Activated CD4-positive, alpha-beta T cell treated with anti-CD3 and anti-CD28 coated beads, Interleukin-2, amount 50 U/mL, for 48 hours (primary cell): Measurements from ENCODE around the gene FADS6.
A peak's percentile ranks its signal among the peaks of the same experiment; 100 is the strongest.
"Not testable (repeated sequence)": the region's sequence is repeated elsewhere in the genome, so short reads cannot be mapped to it uniquely, and the experiment has no call there.

Source experiments
- DNase-seq, 2 experiments: peaks; one replicate each; pipeline ENCODE4 v3.0.0-alpha.2; 2020

Gene FADS6

DNA sequence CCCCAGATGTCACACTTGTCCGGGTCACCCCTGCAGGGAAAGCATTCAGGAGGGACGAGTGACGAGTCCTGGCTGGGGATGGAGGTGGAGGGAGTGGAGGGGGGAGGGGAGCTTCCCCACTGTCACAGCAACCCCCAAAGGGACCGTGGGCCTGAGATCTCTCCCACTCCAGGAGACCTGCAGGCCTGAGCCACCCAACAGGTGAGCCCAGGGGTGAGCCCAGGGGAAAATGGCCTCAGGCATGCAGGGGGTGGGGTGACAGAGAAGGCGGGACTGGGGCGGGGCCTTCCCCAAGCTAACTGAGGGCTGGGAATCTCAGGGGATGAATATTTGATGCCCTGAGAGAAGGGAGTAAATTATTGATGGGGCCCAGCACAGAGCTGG lies 27.2 kb upstream of the FADS6 start:
- DNase-seq, result no peak

DNA sequence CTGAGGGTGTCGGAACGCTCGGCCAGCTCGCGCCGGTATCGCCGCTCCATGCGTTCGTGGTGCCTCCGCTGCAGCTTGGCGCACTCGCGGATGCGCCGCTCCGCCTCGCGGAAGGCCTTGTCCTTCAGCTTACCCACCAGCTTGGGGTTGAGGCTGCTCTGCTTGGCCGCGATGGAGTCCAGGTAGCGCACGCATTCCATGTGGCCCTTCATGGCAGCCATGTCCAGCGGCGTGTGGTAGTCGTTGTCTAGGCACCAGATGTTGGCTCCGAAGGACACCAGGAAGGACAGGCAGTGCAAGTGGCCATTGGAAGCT lies 26.8 kb upstream of the FADS6 start:
- DNase-seq, result no peak

DNA sequence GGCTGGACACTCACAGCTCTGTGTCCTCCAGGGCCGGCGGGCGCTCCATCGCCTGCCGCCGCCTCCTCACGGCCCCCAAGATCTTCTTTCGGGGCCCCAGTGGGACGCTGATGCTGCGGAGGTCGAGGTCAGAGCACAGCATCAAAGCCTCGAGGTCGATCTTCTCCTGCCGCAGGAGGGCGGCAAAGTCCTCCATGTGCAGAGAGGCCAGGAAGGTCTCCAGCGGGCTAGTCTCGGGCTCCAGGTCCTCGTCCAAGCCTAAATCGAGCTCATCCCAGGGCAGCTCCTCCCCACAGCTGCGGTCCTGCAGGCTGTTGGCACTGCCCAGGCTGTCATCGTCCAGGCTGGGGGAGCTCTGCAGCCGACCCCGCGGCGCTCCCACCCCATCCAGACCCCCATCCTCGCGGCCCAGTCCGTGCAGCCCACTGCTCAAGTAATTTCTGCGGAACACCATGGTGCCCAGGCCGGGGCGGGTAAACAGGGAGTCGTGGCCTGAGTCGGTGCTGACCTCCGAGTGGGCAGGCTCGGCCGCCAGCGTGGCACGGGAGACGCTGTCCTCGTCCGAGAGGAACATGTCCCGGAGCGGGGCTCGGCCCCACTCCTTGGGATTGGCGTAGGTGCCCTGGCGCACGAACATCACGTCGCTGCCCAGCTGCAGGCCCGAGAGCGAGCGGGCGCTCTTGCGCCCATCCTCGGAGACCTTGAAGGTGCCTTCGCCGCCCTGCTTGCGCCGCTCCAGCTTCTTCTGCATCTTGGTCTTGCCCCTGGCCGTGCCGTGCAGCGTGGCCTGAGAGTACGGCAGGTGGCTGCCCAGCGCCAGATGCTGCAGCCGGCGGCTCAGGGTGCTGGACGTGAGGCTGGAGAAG lies 26.2 kb upstream of the FADS6 start:
- peak in 1 of 2 experiments; percentile 28 for DNase-seq

DNA sequence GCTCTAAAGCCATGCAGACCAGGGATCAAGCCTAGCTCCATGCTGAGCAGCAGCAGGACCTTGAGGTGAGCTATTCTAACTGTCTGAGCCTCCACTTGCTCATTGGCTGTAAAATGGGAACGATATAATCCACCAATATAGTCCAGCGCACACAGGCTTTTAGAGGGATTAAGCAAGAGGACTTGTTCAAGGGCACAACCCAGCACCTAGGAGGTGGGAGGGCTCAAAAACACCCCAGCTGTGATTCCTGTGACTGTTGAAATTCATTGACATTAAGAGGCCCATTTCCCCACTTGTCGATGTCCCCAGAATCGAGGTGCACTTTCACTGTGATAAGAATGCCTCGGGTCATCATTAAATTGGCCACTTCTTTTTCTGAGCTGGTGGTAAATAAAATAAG lies 25.5 kb upstream of the FADS6 start:
- DNase-seq, result no peak

DNA sequence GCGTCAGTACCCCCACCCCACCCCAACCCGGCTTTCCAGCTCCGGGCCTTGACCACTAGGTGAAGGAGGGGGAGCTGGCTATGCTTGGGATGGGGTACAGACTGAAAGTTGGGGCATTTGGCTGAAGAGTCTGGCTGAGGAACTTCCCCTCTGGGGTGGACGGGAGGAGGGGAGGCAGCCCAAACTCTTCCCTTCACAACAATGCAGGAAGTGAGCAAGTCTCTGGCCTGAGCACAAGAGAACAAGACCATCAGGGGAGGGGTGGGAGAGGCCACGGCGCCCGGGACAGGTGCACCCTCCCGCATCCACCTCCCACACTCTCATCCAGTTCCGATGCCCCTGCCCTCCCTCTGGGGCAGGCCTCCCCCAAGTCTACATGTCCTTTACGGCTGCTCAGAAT lies 24.0 kb upstream of the FADS6 start:
- DNase-seq, result no peak

DNA sequence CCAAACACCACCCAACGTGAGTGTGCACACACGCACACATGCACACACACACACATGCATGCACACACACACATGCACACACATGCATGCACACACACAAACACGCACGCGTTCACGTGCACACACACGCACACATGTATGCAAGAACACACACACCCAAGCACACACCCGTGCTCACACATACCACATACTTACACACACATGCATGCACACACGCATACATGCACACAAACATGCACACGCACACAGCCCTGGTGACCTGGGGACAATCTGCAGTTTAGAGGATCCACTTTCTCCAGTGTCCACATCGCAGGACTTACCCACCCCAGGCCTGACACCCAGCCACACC lies 23.4 kb upstream of the FADS6 start:
- no peak for DNase-seq

GRCh38 chr17:74916136-74916850 lies 22.9 kb upstream of the FADS6 start:
- no peak for DNase-seq

- not testable (repeated sequence) for DNase-seq
These were observed 18.0 kb upstream of the FADS6 start for GRCh38 chr17:74911423-74911822.

DNA sequence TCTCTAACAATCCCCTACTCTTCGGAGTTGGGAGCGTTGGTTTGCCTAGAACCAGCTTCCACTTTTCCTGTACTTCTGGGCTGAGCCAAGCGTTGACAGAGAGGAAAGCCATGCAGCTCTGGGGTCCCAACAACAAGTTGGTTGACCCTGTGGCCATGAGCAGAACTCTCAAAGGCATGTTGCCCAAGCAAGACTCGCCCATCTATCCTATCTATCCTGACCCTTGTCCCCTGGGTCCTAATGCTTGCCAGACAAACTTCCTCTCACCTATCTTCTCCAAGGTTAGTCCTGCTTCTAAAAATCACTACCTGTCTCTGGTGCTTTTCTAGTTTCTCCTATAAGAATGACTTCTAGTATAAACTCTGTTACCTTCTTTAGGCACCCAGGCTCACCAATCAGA lies 15.7 kb upstream of the FADS6 start:
- not testable (repeated sequence) for DNase-seq

DNA sequence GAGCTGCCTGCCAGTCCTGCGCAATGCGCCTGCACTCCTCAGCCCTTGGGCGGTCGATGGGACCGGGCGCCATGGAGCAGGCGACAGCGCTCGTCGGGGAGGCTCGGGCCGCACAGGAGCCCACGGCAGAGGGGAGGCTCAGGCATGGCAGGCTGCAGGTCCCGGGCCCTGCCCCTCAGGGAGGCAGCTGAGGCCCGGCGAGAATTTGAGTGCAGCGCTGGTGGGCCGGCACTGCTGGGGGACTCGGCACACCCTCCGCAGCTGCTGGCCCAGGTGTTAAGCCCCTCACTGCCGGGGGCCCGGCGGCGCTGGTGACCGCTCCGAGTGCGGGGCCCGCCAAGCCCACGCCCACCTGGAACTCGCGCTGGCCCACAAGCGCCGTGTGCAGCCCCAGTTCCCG lies 13.6 kb upstream of the FADS6 start:
- no peak for DNase-seq

- not testable (repeated sequence) for DNase-seq
These were observed 12.9 kb upstream of the FADS6 start for GRCh38 chr17:74906214-74906793.

DNA sequence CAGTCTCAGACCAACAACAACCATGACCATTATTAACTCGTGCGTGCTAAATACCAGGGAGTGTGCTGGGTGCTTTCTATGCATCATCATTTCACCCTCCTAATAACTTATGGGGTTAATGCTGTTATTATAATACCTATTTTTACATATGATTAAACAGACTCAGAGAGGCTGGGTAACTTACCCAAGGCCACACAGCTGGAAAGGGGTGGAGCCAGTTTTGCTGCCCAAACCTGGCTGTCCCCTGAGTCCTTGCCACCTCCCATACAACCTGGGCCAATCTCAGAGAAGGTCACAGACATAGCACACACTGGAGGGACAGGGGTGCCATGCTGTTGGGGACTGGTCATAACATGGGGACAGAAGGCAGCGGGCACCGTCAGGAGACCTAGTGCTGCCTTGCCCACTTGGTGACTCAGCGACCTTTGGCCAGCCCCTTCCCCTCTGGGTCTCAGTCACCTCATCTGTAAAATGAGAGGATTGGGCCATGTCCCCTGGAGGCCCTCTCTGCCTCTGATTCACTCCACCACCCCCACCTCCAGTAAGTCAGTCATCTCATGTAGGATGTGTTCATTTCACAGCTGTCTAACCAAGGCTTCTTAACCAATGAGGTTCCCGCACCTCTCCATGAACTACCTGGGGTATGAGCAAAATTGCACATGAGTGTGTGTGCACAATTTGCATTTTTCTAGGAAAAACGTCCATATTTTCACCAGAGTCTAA lies 11.4 kb upstream of the FADS6 start:
- DNase-seq, result no peak

GRCh38 chr17:74903671-74904070 lies 10.2 kb upstream of the FADS6 start:
- DNase-seq, result no peak

- no peak for DNase-seq
These were observed 9.6 kb upstream of the FADS6 start for GRCh38 chr17:74903034-74903433.

DNA sequence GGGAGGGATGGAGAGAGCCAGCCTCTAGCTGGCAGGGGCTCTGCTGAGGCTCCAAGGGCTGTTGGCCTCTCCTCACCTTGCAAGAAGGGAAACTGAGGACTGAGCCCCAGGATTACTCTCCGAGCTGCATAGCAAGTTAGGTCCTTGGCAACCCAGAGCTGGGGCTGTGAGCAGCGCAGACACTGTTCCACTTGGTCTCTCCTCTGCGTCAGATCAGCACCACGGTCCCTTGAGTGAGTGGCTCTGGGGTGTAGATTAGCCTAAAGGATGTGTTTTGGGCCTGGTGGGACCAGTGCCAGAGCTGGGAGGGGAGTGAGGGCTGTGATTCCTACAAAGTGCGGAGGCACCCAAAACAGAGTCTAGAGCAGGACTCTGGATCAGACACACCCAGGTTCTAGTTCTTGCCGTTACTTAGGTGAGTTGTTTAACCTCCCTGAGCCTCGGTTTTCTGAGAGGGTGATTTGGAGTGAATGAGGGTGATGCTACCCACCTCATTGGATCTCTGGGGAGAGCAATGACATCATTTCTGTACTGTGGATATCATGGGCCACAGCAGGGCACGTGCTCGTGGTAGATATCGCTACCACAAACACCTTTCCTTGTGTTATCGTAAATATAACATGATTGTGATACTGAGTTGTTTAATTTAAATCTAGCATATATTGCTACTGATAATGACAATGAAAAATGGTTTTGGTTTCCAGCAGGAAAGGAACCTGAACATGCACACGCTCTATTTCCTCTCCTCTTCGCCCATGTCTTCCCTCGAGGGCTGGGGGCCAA lies 8.1 kb upstream of the FADS6 start:
- no peak for DNase-seq

DNA sequence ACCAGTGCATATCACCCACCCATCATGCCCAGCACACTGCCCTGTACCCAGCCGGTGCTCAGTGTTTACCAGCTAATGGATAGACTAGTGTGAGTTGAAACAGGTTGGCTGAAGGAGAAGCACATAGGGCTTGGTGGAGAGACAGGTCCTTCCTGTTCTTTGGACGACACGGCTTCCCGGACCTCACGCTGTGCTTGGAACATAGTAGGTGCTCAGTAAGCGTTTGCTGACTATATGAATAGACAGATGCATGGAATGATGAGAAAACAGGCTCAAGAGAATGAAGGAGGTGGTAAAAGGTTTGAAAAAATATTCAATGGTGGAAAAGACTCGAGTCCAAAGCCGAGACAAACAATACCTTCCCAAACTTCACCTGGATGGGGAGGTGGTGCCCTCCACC lies 6.8 kb upstream of the FADS6 start:
- DNase-seq, result no peak

- DNase-seq, result no peak
These were observed 5.0 kb upstream of the FADS6 start for GRCh38 chr17:74898376-74898946.

DNA sequence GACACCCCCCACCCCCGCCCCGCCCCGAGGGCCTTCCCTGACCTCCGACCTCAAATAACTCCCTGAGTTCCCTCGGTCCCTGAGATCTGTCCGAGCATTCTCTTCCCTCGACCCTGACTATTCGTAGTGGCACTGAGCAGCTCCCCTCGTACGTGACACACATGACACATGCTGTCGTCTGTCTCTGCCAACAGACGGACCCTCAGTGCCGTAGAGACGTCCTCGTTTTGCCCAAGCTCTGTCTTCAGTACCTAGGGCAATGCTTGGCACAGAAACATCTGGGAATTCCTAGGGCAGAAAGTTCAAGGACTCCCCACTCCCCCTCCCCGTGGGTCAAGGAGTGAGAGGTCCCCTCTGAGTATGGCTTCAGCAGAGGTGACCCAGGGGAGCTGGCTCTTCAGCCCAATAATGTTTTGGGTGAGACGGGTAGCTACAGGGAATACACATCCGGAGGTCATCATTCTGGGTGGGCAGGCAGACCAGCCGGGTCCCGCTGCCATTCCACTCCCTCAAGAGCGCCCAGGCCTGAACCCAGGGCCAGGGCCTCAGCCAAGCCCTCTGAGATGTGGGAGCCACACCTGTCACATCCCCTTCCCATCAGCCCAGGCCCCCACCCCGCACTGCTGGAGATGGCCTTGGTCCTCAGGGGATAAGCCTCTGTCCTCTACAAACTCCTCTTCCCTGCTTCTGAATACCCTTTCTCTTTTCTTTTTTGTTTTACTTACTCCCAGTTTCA lies 671 bp upstream of the FADS6 start:
- DNase-seq, result no peak

- DNase-seq, result no peak
These were observed 1.2 kb downstream of the FADS6 start for GRCh38 chr17:74892013-74892841.

- DNase-seq, result no peak
These were observed 2.9 kb downstream of the FADS6 start for GRCh38 chr17:74890554-74890953.

GRCh38 chr17:74888469-74888868 lies 5.0 kb downstream of the FADS6 start:
- DNase-seq, result no peak
